Cardiac muscle cell (in vitro differentiated cells and primary cell): ENCODE measurements around the gene OXNAD1. TPM values are rescaled to one million over a fixed set of nuclear protein-coding genes. Genes with fewer than 3 reads are reported as not detected.

Experiments
- DNase-seq, 2 donors: peaks; one replicate each; pipeline versions ENCODE4 v3.0.0 to v3.0.0-alpha.2; 2010 to 2017; ENCODE audit warnings: low read depth in 1 of 2, low spot score in 1 of 2
- H3K27ac ChIP-seq: fragments of 200-600 bp; sonication (generic); 2 replicates; pipeline ENCODE4 v1.5.1; 2016
- H3K27me3 ChIP-seq: fragments of 200-600 bp; sonication (generic); 2 replicates; pipeline ENCODE4 v1.6.0; 2016; ENCODE audit warnings: control low read depth
- H3K36me3 ChIP-seq: fragments of 200-600 bp; sonication (generic); 2 replicates; pipeline ENCODE4 v1.5.1; 2016; ENCODE audit warnings: control low read depth
- H3K4me1 ChIP-seq: fragments of 200-600 bp; sonication (generic); 2 replicates; pipeline ENCODE4 v1.8.1; 2017; ENCODE audit warnings: low read depth, mild to moderate bottlenecking, mixed run types
- H3K4me3 ChIP-seq: fragments of 200-600 bp; sonication (generic); 2 replicates; pipeline ENCODE4 v1.5.1; 2016; ENCODE audit warnings: mild to moderate bottlenecking
- H3K9me3 ChIP-seq: fragments of 200-600 bp; sonication (generic); 2 replicates; pipeline ENCODE4 v1.5.1; 2017; ENCODE audit warnings: low read depth, mild to moderate bottlenecking, control low read depth
- polyA plus RNA-seq: library from polyadenylated mRNA; unstranded; fragments of >200 nt; fragmentation: Nextera tagmentation; extraction: Ambion mirVana; gene quantifications from 2 replicates; pipeline ENCODE4 v1.2.1, GENCODE V29; 2016
- total RNA-seq: library from RNA; depleted of rRNA; stranded (reverse); fragments of >200 nt; gene quantifications from 2 replicates; pipeline ENCODE4 v1.2.3, GENCODE V29; 2016
- TF ChIP-seq, protein P1 (sequence below): IDR thresholded peaks from 2 replicates; pipeline ENCODE4 v1.5.1; 2012; ENCODE audit warnings: low read depth, mild to moderate bottlenecking, low read length

The OXNAD1 gene
- total and polyA plus RNA-seq, 2 experiments from 2014 or later, result 33.6 to 33.7 TPM

DNA sequence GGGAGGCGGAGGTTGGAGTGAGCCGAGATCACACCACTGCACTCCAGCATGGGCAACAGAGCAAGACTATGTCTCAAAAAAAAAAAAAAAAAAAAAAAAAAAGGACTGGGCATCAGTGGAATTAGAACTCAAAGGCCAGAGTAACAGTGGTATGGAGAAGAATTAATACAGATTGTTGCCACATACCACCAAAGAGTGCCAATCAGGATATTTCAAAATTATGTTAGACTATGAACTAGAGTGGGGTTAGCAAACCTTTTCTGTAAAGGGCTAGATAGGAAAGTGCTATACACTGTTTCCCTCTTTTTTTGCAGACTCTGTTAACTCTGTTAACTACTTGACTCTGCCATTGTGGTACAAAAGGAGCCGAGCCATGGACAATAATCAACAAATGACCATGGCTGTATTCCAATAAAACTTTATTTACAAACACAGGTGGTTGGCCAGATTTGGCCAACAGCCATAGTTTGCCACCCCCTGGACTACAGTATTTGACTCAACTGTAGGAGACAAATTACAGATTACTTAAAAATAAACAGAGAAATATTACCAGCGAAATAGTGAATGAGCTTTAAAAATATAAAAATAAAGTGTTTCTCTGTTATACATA is 28.9 kb upstream of the OXNAD1 start:
- no peaks in the 10 kb centered on the region for H3K36me3 ChIP-seq
- H3K27ac ChIP-seq, result no peak overlapping the region
- TF ChIP-seq, protein P1, sequence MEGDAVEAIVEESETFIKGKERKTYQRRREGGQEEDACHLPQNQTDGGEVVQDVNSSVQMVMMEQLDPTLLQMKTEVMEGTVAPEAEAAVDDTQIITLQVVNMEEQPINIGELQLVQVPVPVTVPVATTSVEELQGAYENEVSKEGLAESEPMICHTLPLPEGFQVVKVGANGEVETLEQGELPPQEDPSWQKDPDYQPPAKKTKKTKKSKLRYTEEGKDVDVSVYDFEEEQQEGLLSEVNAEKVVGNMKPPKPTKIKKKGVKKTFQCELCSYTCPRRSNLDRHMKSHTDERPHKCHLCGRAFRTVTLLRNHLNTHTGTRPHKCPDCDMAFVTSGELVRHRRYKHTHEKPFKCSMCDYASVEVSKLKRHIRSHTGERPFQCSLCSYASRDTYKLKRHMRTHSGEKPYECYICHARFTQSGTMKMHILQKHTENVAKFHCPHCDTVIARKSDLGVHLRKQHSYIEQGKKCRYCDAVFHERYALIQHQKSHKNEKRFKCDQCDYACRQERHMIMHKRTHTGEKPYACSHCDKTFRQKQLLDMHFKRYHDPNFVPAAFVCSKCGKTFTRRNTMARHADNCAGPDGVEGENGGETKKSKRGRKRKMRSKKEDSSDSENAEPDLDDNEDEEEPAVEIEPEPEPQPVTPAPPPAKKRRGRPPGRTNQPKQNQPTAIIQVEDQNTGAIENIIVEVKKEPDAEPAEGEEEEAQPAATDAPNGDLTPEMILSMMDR, result no peak
- H3K27me3 ChIP-seq, result no peaks in the 10 kb centered on the region
- H3K9me3 ChIP-seq, result no peaks in the 10 kb centered on the region
- no peaks in the 10 kb centered on the region for H3K4me1 ChIP-seq
- DNase-seq, result no peak
- no peak overlapping the region for H3K4me3 ChIP-seq

DNA sequence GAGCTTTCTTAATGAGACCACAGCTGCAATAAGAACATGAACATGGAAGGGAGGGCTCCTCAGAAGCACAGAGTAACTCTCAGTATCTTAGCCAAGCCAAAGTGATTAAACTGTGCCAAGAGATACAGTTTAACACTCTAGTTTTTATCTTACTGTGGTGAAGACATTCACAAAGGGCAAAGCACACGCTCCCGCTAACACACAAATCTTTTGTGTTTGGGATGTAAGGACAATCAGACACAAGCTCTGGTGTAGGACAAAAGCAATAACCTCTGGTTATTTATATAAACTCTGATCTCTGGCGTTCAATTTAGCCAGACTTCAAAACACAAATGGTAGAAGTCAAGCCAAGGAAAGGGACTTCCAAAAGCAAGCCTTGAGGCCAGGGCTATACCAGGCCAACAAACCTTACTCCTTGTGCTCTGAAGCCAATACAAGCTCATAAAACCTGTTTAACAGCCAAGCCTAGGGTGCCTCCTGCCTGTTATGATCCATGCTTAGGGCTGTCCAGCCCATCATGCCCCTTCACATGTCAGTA is 28.1 kb upstream of the OXNAD1 start:
- H3K4me1 ChIP-seq, result no peaks in the 10 kb centered on the region
- no peaks in the 10 kb centered on the region for H3K9me3 ChIP-seq
- H3K4me3 ChIP-seq, result no peak overlapping the region
- H3K36me3 ChIP-seq, result no peaks in the 10 kb centered on the region
- DNase-seq, result peak in 1 of 2 donors; percentile 78
- no peaks in the 10 kb centered on the region for H3K27me3 ChIP-seq
- H3K27ac ChIP-seq, result no peak overlapping the region
- TF ChIP-seq, protein P1, result no peak

DNA sequence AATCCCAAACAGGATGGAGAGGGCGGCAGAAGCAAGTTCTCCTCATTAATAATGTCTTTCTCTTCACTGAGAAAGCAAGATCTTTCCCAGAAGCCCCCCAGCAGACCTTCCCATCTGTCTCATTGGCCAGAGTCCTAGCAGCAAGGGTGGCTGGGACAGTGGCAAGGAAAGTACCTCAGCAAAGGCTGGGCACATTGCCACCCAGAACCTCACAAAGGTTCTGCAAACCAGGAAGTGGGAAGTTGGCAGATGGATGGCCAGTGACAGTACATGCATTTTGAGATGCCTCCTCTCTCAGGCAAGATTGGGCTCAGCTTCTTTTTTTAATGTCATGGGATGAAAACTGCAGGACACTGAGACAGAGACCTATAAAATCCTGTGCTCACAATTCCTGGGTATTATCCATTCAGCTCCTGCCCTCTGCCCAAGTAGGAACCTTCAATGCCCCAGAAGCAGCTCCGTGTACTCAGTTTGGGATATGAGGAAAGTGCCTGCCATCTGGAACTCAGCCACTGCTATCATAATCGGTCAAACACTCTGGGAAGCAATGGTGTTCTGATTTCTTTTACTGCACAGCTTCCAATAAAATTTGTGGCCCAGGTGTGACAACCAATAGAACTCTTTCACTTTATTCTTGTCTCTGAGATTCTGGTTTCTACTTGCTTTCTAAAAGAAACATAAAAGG is 25.8 kb upstream of the OXNAD1 start:
- Histone ChIP-seq H3K36me3 (no peaks in the 10 kb centered on the region), H3K4me1 (peaks cover 7% of the 10 kb centered on the region), H3K27ac (no peak overlapping the region), H3K4me3 (no peak overlapping the region), H3K9me3 (no peaks in the 10 kb centered on the region), H3K27me3 (no peaks in the 10 kb centered on the region)
- TF ChIP-seq, protein P1, result no peak
- peak in 1 of 2 donors; percentile 36 for DNase-seq

DNA sequence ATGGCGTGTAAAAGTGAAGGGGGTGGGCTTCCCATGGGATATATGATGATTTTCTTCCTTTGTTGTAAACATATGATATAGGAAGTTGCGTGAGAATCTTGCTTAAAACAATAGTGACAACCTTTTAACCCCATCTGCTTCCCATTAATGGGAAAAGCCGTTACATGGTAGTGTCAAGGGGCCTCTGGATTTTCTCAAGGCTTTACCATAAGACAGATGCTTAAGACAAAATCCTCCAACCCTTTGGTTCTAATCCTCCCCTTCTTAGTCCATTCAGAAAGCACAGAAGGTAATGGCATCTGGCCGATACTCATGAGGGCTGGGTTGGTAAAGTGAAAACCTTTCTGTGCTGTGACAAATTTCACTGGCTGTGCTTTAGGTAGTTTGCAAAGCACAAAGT is 25.2 kb upstream of the OXNAD1 start:
- DNase-seq, result peak in 1 of 2 donors; percentile 52
- Histone ChIP-seq H3K4me1 (peaks cover 12% of the 10 kb centered on the region), H3K36me3 (no peaks in the 10 kb centered on the region), H3K4me3 (no peak overlapping the region), H3K27me3 (no peaks in the 10 kb centered on the region), H3K27ac (no peak overlapping the region), H3K9me3 (no peaks in the 10 kb centered on the region)
- TF ChIP-seq, protein P1, result no peak

DNA sequence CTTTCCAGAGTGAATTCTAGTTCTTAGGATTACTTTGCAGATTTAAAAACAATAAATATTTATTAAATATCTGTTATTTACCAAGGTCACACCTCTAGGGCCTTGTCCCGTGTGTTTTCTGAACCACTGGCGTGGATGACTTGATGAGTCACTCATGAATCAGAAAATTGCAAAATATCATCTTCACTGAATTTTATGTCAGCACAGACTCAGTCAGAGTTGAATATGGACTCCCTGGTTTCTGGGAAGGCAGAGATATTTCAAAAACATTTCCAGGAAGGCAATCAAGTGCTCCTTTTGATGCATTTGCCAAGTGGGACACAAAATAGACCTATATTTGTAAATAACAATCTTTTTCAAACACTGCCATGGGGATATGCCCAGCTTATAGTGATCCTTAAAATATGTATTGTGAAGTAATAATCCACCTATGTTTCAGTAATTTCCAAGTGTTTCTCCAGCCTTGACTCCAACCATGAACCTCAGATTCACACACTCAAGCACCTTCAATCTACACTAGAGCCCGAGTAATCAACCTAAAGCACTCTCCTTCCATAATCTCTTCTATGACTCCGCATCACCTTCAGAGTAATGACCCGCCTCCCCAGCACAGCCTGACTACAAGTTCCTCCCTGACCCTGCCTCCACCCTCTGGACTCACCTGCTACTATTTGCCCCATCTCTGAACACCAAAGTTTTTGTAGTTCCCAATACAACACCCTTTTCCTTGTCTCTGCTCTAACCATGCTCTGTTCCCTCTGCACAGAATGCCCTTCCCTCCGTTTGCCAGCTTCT is 24.6 kb upstream of the OXNAD1 start:
- TF ChIP-seq, protein P1, result no peak
- Histone ChIP-seq H3K36me3 (no peaks in the 10 kb centered on the region), H3K4me3 (no peak overlapping the region), H3K27ac (no peak overlapping the region), H3K27me3 (no peaks in the 10 kb centered on the region), H3K9me3 (no peaks in the 10 kb centered on the region), H3K4me1 (peaks cover 13% of the 10 kb centered on the region)
- peak in 1 of 2 donors; percentile 80 for DNase-seq
